Inferior parietal cortex (tissue), 1 donor: ENCODE measurements around the gene ANKRD34A.
"Not testable (repeated sequence)": the region's sequence is repeated elsewhere in the genome, so short reads cannot be mapped to it uniquely, and the experiment has no call there.

ENCODE experiments used
- DNase-seq: peaks from one replicate; pipeline ENCODE4 v3.0.0-alpha.2; 2016; ENCODE audit errors: extremely low spot score

ANKRD34A gene

GRCh38 chr1:145944532-145944931, 19.8 kb downstream of the ANKRD34A start:
- DNase-seq = no peak

GRCh38 chr1:145942871-145943270, 21.5 kb downstream of the ANKRD34A start:
- DNase-seq = no peak

- DNase-seq = no peak
Observed at GRCh38 chr1:145942405-145942804, 22.0 kb downstream of the ANKRD34A start.

- DNase-seq = no peak
Observed at GRCh38 chr1:145937436-145937835, 26.9 kb downstream of the ANKRD34A start.

- DNase-seq = no peak
Observed at GRCh38 chr1:145936247-145936646, 28.1 kb downstream of the ANKRD34A start.

GRCh38 chr1:145935708-145936107, 28.7 kb downstream of the ANKRD34A start:
- no peak for DNase-seq

GRCh38 chr1:145932522-145933009, 31.8 kb downstream of the ANKRD34A start:
- DNase-seq = not testable (repeated sequence)

GRCh38 chr1:145927916-145928643, 36.3 kb downstream of the ANKRD34A start:
- DNase-seq = no peak

- peak; percentile 99 for DNase-seq
Observed at GRCh38 chr1:145927063-145927886, 37.1 kb downstream of the ANKRD34A start, which contains the start of gene RBM8A. Gene RBM8A, minus strand, starts transcription at chr1:145927484. Its CDS starts 58 bp downstream, at chr1:145927426.

GRCh38 chr1:145926686-145927062, 37.7 kb downstream of the ANKRD34A start:
- DNase-seq = no peak

GRCh38 chr1:145922266-145922665, 42.1 kb downstream of the ANKRD34A start:
- DNase-seq = no peak

- DNase-seq = not testable (repeated sequence)
Observed at GRCh38 chr1:145920297-145920696, 44.1 kb downstream of the ANKRD34A start.

- no peak for DNase-seq
Observed at GRCh38 chr1:145918992-145919939, 45.1 kb downstream of the ANKRD34A start.

- DNase-seq = peak; percentile 92
Observed at GRCh38 chr1:145918144-145918991, 46.0 kb downstream of the ANKRD34A start, which contains the start of gene PEX11B. Gene PEX11B, minus strand, starts transcription at chr1:145918717. Its CDS starts 29 bp downstream, at chr1:145918688.

GRCh38 chr1:145917595-145917994, 46.8 kb downstream of the ANKRD34A start:
- DNase-seq = no peak

GRCh38 chr1:145916745-145917144, 47.6 kb downstream of the ANKRD34A start:
- no peak for DNase-seq

- no peak for DNase-seq
Observed at GRCh38 chr1:145912128-145912641, 52.2 kb downstream of the ANKRD34A start.
